HG02981 (cell line): ENCODE measurements around the gene BUB1.
"Not testable (repeated sequence)": the region's sequence is repeated elsewhere in the genome, so short reads cannot be mapped to it uniquely, and the experiment has no call there.

Experiments used
- ATAC-seq: cut with Tn5 transposase; IDR thresholded peaks from one replicate; pipeline ENCODE4 v1.9.1; 2021; ENCODE audit warnings: mild to moderate bottlenecking, moderate library complexity; ENCODE audit not compliant: unreplicated experiment

The BUB1 gene

GRCh38 chr2:110691612-110692258 lies 13.9 kb upstream of the BUB1 start:
- ATAC-seq, result no peak

- no peak for ATAC-seq
Observed at GRCh38 chr2:110690083-110690965, 12.5 kb upstream of the BUB1 start.

- ATAC-seq, result no peak
Observed at GRCh38 chr2:110688594-110689091, 10.8 kb upstream of the BUB1 start.

- not testable (repeated sequence) for ATAC-seq
Observed at GRCh38 chr2:110687775-110688484, 10.1 kb upstream of the BUB1 start.

- no peak for ATAC-seq
Observed at GRCh38 chr2:110682872-110683271, 5.0 kb upstream of the BUB1 start.

- no peak for ATAC-seq
Observed at GRCh38 chr2:110682267-110682666, 4.4 kb upstream of the BUB1 start.

- no peak for ATAC-seq
Observed at GRCh38 chr2:110680709-110681108, 2.8 kb upstream of the BUB1 start.

- no peak for ATAC-seq
Observed at GRCh38 chr2:110679865-110680264, 2.0 kb upstream of the BUB1 start.

- no peak for ATAC-seq
Observed at GRCh38 chr2:110679337-110679707, 1.5 kb upstream of the BUB1 start.

- no peak for ATAC-seq
Observed at GRCh38 chr2:110678457-110679336, 834 bp upstream of the BUB1 start.

GRCh38 chr2:110677080-110677479 lies 783 bp downstream of the BUB1 start:
- ATAC-seq, result no peak

- ATAC-seq, result no peak
Observed at GRCh38 chr2:110675679-110676078, 2.2 kb downstream of the BUB1 start.

GRCh38 chr2:110674620-110675555 lies 3.0 kb downstream of the BUB1 start:
- peak; percentile 87 for ATAC-seq

GRCh38 chr2:110673201-110673600 lies 4.7 kb downstream of the BUB1 start:
- ATAC-seq, result no peak

GRCh38 chr2:110670826-110671225 lies 7.0 kb downstream of the BUB1 start:
- no peak for ATAC-seq

- no peak for ATAC-seq
Observed at GRCh38 chr2:110669079-110669478, 8.8 kb downstream of the BUB1 start.

- ATAC-seq, result no peak
Observed at GRCh38 chr2:110667071-110667470, 10.8 kb downstream of the BUB1 start.

GRCh38 chr2:110664135-110664534 lies 13.7 kb downstream of the BUB1 start:
- ATAC-seq, result no peak

- ATAC-seq, result no peak
Observed at GRCh38 chr2:110662560-110662959, 15.3 kb downstream of the BUB1 start.
